ENCODE measurements around the gene MTUS2.

MTUS2 gene

GRCh38 chr13:29484796-29485195 lies 664.7 kb downstream of the MTUS2 start:
- Mint-ChIP-seq H3K4me1 (peaks cover 23% of the 10 kb centered on the region), H3K9me3 (no peaks in the 10 kb centered on the region), H3K36me3 (ENCODE audit: low read depth) (no peaks in the 10 kb centered on the region), H3K4me3 (no peak overlapping the region), H3K27ac (no peak overlapping the region), H3K27me3 (ENCODE audit: low read depth, poor library complexity) (no peaks in the 10 kb centered on the region)
- no peak for DNase-seq
- no peak for TF ChIP-seq CTCF (IDR thresholded peaks at IDR 0.05)

DNA sequence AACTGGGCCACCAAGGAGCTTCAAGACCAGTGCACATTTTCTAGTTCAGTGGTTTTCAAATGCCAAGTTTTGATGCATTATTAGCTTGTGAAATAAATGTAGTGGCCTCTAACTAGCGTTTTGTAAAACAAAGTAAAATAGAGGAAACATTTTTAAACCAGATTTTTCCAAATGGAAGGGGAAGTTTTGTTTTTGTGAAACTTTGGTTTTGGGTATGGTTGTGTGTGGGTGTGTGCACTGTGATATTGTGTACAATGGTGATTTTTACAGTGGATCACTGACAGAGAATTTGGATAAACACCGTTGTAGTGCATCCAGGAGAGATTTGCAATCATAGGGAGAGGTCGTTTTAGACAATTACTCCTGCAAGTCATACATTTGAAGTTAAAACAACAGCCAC lies 666.4 kb downstream of the MTUS2 start:
- Mint-ChIP-seq H3K27me3 (ENCODE audit: low read depth, poor library complexity) (no peaks in the 10 kb centered on the region), H3K4me1 (peaks cover 23% of the 10 kb centered on the region), H3K27ac (no peak overlapping the region), H3K36me3 (ENCODE audit: low read depth) (no peaks in the 10 kb centered on the region), H3K9me3 (no peaks in the 10 kb centered on the region), H3K4me3 (no peak overlapping the region)
- TF ChIP-seq CTCF (IDR thresholded peaks at IDR 0.05), result no peak
- DNase-seq, result no peak

DNA sequence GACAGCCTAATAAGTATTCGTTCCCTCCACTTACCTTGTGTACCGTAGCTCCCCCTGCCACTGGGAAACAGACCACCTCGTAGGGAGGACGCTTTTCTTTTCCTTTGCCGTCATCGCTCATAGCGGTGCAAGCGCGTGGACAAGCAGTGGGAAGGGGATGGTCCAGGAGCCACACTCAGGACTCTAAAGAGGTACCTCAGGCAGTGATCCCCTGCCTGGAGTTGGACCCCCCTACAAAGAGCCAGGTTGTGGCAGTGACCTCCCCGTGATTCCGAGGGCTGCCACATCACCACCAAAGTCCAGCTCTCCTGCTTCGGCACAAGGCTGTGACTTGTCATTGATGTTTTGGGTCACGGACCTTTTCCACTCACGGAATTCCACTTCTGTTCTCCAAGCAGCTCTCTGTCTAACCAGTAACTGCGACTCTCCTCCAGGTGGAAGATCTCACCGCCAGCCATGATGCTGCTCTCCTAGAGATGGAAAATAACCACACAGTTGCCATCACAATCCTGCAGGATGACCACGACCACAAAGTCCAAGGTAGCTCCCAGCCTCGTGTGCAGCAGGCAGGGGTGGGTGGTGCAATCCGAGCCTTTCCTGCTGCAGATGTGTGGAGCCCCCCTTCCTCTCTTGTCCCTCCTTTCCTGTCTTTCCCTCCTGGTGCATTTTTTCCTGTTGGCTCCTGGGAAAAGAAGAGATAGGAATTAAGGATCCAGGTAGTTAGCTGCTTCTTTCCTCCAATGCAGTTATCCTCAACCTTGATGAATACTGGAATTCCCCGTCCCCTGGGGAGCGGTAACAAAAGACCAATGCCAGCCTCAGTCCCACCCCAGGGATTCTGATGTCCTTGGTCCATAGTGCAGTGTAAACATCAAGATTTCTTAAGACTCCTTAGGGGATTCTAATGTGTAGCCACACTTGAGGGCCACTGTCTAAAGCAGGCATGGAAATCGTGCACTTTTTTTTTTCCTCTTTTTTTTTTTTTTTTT lies 667.6 kb downstream of the MTUS2 start:
- no peak for TF ChIP-seq CTCF (IDR thresholded peaks at IDR 0.05)
- peaks cover 20% of the 10 kb centered on the region for H3K4me1 Mint-ChIP-seq
- H3K36me3 Mint-ChIP-seq (ENCODE audit: low read depth), result no peaks in the 10 kb centered on the region
- H3K27me3 Mint-ChIP-seq (ENCODE audit: low read depth, poor library complexity), result no peaks in the 10 kb centered on the region
- no peaks in the 10 kb centered on the region for H3K9me3 Mint-ChIP-seq
- no peak overlapping the region for H3K27ac Mint-ChIP-seq
- no peak overlapping the region for H3K4me3 Mint-ChIP-seq
- no peak for DNase-seq

DNA sequence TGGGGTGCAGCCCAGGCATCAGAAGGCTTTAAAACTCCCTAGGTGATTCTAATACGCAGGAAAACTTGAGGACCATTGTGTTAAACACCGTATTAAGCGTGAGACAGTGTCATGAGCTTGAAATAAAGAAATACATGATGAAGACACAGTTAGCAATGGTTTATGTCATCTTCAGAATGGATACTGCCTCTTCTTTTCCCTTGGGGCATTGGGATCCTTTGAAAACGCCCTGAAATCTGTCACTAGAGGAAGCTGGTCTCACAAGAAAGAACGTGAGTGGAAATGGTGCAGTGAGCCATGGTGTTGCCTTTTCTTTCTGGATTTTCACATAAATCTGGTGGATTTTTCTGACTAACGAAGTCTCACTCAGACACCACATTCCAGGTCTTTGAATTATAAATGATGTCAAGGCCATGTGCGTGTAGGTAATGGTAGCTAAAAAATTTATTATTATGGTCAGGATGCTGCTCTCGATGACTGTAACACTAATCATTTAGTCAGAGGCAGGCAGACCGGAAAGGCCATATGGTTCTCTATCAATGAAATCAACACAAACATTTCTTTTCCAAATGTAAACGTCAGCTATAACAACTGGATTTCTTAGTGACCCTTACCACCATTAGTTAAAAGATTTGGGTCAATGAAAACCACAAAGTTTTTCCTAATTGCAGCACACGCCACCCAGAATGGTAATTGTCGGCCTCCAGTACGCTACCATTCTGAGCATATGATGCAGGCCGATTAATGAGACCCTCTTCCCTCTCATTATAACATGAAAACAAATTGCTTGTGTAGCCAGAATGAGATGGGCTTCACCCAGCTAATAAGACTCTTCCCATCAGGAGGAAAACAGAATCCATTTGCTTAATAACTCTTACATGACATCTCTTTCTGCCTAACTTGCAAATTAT lies 669.8 kb downstream of the MTUS2 start:
- no peaks in the 10 kb centered on the region for H3K9me3 Mint-ChIP-seq
- no peak for DNase-seq
- TF ChIP-seq CTCF (IDR thresholded peaks at IDR 0.05), result no peak
- H3K27me3 Mint-ChIP-seq (ENCODE audit: low read depth, poor library complexity), result no peaks in the 10 kb centered on the region
- peaks cover 7% of the 10 kb centered on the region for H3K4me1 Mint-ChIP-seq
- H3K27ac Mint-ChIP-seq, result no peak overlapping the region
- H3K4me3 Mint-ChIP-seq, result no peak overlapping the region
- no peaks in the 10 kb centered on the region for H3K36me3 Mint-ChIP-seq (ENCODE audit: low read depth)

- no peak for DNase-seq
- peaks cover 7% of the 10 kb centered on the region for H3K4me1 Mint-ChIP-seq
- H3K27me3 Mint-ChIP-seq (ENCODE audit: low read depth, poor library complexity), result no peaks in the 10 kb centered on the region
- H3K36me3 Mint-ChIP-seq (ENCODE audit: low read depth), result no peaks in the 10 kb centered on the region
- no peaks in the 10 kb centered on the region for H3K9me3 Mint-ChIP-seq
- H3K27ac Mint-ChIP-seq, result no peak overlapping the region
- TF ChIP-seq CTCF (IDR thresholded peaks at IDR 0.05), result no peak
- no peak overlapping the region for H3K4me3 Mint-ChIP-seq
These were observed 670.4 kb downstream of the MTUS2 start for GRCh38 chr13:29490561-29490885.
